ENCODE measurements around the gene KNDC1. TPM values are rescaled to one million over a fixed set of nuclear protein-coding genes. Genes with fewer than 3 reads are reported as not detected.

The KNDC1 gene
- total RNA-seq, 1 donor from 2014 or later: 10.3 TPM

DNA sequence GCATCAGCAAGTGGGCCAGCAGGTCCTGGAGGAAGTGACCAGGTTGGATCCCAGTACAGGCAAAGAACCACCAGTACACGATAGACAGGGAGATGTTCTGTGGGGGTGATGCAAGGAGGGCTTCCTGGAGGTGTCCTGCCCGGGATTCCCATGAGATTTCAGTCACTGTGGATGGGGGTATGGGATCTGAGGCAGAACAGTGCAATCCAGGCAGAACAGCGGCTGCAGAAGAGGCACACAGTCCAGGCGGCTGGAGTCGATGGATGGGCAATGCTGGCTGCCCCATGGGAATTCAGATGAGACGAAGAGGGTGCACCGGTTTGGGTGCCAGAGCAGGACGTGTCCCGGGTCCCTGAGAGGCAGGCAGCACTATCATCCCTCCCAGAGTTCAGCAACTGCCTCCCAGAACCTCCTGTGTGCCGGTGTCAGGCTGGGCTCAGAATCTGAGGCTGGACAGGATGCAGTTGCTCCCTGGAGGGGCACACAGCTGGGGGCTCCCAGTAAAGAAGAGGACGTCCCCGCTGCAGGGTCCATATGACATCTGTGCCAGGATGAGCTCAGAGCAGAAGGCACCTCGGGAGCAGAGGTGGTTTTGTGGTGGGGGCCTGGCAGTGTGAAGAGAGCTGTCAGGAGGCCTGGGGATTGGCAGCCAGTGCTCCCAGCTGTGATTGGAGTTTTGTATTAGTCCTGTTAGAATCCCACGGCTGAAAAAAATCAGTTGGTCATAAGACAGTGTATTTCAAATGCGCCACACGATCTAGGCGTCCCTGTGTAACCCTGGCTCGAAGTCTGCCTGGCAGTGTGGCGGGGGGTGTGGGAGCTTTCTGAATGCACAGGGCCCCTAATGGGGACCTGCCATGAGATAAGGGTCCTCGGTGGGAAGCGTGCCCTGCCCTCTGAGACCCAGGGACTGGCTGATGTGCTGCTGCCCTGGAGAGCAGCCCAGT lies 3.2 kb downstream of the KNDC1 start:
- H3K27me3 ChIP-seq (ENCODE audit: low read depth): peaks cover 56% of the 10 kb centered on the region

DNA sequence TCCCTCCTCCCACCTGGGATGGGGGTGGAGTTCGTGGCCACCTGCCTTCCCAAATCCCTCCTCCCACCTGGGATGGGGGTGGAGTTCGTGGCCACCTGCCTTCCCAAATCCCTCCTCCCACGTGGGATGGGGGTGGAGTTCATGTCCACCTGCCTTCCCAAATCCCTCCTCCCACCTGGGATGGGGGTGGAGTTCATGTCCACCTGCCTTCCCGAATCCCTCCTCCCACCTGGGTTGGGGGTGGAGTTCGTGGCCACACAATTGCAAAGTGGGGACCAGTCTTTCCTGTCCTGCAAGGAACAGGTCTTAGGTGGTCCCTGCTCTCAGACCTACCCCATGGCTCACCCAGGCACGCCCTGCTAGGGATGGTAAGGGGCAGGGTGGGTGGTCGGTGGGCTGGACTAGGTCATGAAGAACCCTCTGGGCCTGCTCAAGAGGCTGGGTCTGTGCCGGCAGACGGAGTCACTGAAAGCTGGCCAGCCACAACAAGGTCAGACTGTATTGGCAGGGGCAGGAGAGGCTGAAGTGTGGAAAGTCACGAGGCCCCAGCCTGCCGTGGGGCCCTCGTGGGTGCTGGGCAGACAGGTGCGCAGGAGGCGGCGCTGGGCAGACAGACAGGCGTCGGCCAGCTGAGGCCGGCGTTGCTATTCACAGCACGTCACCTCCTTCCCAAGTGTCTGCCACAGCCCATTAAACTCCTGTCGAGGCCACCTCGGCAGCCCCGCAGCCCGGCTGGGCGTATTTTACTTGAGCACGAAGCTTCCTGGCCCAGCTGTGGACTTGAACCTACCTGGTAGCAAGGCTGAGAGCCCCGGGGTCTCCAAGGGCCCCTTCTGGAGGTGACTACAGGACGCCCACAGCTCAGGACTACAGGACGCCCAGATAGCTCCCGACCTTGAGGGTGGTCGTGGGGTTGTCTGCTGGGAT lies 4.1 kb downstream of the KNDC1 start:
- H3K27ac ChIP-seq: no peak overlapping the region
- H3K9me3 ChIP-seq: no peaks in the 10 kb centered on the region
- no peak overlapping the region for H3K4me3 ChIP-seq
- peaks cover 11% of the 10 kb centered on the region for H3K4me1 ChIP-seq
- ATAC-seq: peak; percentile 37 to 64
- intact Hi-C loops (cut with DNase I): no loop called here
- peaks cover 48% of the 10 kb centered on the region for H3K27me3 ChIP-seq (ENCODE audit: low read depth)
- H3K36me3 ChIP-seq: no peaks in the 10 kb centered on the region
- TF ChIP-seq, protein P1, sequence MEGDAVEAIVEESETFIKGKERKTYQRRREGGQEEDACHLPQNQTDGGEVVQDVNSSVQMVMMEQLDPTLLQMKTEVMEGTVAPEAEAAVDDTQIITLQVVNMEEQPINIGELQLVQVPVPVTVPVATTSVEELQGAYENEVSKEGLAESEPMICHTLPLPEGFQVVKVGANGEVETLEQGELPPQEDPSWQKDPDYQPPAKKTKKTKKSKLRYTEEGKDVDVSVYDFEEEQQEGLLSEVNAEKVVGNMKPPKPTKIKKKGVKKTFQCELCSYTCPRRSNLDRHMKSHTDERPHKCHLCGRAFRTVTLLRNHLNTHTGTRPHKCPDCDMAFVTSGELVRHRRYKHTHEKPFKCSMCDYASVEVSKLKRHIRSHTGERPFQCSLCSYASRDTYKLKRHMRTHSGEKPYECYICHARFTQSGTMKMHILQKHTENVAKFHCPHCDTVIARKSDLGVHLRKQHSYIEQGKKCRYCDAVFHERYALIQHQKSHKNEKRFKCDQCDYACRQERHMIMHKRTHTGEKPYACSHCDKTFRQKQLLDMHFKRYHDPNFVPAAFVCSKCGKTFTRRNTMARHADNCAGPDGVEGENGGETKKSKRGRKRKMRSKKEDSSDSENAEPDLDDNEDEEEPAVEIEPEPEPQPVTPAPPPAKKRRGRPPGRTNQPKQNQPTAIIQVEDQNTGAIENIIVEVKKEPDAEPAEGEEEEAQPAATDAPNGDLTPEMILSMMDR (IDR thresholded peaks at IDR 0.05): no peak
- peak; percentile 64 for DNase-seq

More for the DNA sequence above, 3.2 kb downstream of the KNDC1 start:
- no peak for DNase-seq
- ATAC-seq: no peak
- TF ChIP-seq, protein P1 (IDR thresholded peaks at IDR 0.05): no peak
- Histone ChIP-seq H3K36me3 (no peaks in the 10 kb centered on the region), H3K9me3 (no peaks in the 10 kb centered on the region), H3K27ac (no peak overlapping the region), H3K4me1 (peaks cover 11% of the 10 kb centered on the region), H3K4me3 (no peak overlapping the region)
- intact Hi-C loops (cut with DNase I): no loop called here

DNA sequence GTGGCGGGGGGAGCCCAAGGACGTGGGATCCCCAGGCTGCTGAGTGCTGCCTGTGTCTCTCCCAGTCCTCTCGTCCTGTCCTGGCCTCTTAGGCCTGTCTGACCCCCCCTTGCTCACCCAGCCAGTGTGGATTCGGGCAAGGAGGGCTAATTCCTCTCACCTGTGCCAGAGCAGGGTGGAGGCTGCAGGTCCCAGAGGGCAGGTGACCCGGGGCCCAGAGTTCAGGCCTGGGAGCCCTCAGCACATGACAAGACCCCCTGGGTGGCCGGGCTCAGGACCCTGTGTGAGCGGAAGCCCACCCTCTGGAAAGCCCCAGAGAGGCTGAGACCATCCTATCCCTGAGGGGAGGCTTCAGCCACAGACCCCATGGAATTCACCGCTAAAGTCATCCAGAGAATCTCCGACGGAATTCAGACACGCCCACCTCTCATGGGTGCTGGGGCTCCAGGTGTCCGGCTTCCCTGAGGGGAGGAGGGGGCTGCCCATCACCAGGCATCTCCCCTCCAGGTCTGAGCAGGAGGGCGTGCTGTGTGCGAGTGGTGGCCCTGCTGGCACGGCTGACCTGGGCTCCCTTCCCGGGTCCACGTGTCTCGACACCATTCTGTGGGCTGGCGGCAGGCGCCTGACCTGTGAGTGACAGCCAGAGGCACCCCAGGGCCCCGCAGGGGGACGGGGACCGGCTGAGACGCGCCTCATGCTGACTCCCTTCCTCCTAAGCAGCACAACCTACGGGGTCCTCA lies 5.0 kb downstream of the KNDC1 start:
- Histone ChIP-seq H3K36me3 (no peaks in the 10 kb centered on the region), H3K9me3 (no peaks in the 10 kb centered on the region), H3K27ac (no peak overlapping the region), H3K4me3 (no peak overlapping the region), H3K27me3 (ENCODE audit: low read depth) (peaks cover 42% of the 10 kb centered on the region), H3K4me1 (peaks cover 11% of the 10 kb centered on the region)
- intact Hi-C loops (cut with DNase I): no loop called here
- peak; percentile 35 for DNase-seq
- no peak for ATAC-seq
- TF ChIP-seq, protein P1 (IDR thresholded peaks at IDR 0.05): no peak

DNA sequence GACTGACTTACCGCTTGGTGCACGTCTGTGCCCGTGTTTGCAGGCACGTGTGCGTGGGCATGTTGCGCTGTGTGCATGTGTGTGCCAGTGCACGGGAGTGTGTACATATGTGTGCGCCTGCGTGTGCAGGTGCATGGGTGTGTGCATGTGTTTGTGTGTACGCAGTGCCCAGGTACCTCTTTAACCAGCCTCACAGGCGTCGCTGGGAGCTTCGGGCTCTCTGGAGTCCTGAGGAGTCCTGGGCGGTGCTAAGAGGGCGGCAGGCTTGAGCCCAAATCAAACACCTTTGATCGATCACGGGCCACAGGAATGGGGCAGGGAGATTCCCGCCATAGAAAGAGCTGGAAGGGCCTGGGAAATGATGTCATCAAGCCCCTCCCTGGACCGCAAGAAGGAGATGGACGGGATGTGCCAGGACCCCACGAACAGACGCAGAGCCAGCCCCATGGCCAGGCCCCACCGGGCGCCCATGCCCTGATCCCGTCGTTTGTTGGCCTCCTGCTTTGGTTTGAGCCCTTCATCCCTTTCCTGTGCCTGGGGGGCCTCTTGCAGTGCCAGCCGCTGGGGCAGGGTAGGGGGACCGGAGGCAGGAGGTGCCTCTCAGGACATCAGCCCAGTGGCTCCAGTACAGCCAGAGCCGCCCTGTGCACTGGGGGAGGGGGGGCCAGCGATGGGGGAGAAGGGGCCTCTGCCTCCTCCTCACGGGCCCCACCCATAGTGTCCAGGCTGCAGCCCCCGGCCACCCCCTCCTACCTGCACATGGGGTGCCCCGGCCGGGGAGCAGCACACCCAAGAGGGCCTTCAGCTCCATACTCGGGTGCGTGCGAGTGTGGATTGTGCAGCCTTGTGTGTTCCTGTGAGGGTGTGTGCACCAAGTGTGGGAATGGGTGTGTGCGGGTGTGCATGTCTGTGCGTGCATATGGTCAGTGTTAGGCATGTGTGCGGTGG lies 5.8 kb downstream of the KNDC1 start:
- TF ChIP-seq, protein P1 (IDR thresholded peaks at IDR 0.05): no peak
- H3K4me3 ChIP-seq: no peak overlapping the region
- H3K27ac ChIP-seq: no peak overlapping the region
- ATAC-seq: no peak
- no peaks in the 10 kb centered on the region for H3K36me3 ChIP-seq
- peaks cover 5% of the 10 kb centered on the region for H3K4me1 ChIP-seq
- intact Hi-C loops (cut with DNase I): no loop called here
- H3K27me3 ChIP-seq (ENCODE audit: low read depth): peaks cover 36% of the 10 kb centered on the region
- peak; percentile 37 for DNase-seq
- H3K9me3 ChIP-seq: no peaks in the 10 kb centered on the region

Measured in lower lobe of right lung (tissue), 2 donors.